ENCODE measurements around the gene CFP.

Gene CFP

DNA sequence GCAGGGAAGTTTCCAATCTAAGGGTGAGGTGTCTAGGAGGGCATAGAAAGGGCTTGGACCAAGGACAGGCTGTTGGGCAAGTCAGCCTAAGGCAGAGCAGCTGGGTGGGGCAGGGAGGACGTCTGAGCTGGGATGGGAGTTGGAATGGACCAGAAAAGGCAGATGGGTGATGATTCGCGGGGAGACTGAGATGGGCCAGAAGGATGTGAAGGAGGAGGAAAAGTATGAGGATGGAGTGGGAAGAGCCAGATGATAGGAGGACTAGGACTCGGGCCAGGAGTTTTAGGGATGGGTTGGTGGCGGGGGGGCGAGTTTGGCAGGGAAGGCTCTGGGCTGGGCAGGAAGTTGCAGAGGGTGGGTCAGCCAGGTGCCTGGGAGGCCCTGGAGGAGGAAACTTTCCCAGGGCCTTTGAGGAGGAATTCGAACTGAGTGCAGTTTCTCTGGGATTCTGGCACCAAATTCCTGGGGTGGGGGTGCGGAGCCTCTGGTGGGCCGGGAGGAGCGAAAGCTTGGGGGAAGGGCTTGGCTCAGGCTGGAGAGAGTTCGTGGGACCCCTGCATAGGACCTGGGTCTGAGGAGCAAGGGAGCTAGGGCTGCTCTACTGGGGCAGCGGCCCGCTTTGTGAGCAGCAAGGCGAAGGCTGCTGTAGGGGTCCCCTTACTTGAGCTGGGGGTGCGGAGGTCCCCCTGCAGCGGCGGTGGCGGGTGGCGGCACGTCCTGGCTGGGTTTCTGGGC is 56.2 kb downstream of the CFP start:
- DNase-seq = no peak
